HG03571 (cell line): ENCODE data around the gene SGPL1.
A peak's percentile ranks its signal among the peaks of the same experiment; 100 is the strongest.
"Not testable (repeated sequence)": the region's sequence is repeated elsewhere in the genome, so short reads cannot be mapped to it uniquely, and the experiment has no call there.

Source experiments
- ATAC-seq: cut with Tn5 transposase; IDR thresholded peaks from one replicate; pipeline ENCODE4 v1.9.1; 2021; ENCODE audit not compliant: unreplicated experiment

SGPL1 gene, protein sequence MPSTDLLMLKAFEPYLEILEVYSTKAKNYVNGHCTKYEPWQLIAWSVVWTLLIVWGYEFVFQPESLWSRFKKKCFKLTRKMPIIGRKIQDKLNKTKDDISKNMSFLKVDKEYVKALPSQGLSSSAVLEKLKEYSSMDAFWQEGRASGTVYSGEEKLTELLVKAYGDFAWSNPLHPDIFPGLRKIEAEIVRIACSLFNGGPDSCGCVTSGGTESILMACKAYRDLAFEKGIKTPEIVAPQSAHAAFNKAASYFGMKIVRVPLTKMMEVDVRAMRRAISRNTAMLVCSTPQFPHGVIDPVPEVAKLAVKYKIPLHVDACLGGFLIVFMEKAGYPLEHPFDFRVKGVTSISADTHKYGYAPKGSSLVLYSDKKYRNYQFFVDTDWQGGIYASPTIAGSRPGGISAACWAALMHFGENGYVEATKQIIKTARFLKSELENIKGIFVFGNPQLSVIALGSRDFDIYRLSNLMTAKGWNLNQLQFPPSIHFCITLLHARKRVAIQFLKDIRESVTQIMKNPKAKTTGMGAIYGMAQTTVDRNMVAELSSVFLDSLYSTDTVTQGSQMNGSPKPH

DNA sequence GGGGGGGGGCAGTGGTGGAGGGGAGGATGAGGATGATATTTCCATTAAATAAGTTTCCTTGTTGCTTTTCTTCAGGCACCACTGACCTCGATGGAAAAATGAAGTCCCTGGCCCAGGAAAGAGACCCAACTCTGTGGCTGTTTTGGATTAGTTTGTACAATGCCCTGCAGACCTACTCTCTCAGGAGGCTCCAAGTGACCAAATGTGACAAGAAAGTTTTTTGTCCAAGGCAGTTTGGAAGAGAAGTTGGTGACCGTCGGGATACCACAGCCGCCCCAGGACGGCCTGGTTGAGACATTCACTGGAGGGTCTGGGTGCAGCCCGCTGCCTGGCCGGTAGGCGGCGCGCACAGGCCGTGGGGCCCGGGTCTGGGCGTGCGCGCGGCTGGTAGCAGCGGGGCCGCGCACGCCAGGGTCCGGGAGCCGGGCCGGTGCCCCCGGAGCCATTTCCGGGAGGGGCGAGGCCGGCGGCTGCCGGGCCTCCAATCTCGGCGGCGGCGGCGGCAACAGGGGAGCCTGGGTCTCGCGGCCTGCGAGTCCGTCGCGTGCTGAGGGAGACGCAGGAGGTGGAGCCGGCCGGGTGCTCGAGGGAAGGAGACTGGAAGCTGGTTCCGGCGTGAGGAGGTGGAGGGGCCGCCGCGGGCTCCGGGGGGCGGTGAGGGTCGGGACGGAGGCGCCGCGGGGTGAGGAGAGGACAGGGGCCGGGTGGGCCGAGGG is at the start of gene SGPL1:
SGPL1 (plus strand) TSS at position 445 of the 716 bp plus-strand sequence. CDS start 906 bp downstream, outside the sequence.
- ATAC-seq = peak; percentile 90

DNA sequence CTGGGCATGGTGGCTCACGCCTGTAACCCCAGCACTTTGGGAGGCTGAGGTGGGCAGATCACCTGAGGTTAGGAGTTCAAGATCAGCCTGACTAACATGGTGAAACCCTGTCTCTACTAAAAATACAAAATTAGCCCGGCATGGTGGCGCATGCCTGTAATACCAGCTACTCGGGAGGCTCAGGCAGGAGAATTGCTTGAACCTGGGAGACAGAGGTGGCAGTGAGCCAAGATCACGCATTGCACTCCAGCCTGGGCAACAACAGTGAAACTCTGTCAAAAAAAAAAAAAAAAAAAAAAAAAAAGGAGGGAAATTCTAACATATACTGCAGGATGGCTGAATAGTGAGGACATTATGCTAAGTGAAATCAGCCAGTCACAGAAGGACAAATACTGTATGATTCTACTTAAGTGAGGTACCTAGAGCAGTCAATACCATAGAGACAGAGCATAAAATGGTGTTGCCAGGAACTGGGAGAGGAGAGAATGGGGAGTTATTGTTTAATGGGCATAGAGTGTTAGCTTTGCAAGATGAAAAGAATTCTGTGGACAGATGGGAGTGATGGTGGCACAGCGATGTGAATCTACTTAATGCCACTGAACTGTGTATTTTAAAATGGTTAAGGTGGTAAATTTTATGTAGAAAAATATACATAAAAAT is 47.6 kb upstream of the SGPL1 start:
- ATAC-seq = not testable (repeated sequence)

DNA sequence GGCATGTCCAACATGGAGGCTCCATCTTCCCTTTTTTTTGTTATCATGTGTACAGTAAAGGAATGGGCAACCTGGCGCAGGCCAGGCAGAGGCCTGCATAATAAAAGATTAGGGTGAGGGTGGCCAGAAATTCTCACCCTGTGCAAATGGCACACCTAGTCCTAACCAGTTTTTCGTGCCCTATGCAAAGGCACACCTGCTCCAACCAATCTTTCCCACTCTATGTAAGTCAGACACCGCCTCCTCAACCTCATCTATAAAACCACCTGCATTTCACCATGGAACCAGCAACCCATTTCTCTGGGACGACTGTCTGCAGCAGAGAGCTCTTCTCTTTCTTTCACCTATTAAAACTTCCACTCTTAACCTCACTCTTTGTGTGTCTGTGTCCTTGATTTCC is 46.6 kb upstream of the SGPL1 start:
- ATAC-seq = no peak

DNA sequence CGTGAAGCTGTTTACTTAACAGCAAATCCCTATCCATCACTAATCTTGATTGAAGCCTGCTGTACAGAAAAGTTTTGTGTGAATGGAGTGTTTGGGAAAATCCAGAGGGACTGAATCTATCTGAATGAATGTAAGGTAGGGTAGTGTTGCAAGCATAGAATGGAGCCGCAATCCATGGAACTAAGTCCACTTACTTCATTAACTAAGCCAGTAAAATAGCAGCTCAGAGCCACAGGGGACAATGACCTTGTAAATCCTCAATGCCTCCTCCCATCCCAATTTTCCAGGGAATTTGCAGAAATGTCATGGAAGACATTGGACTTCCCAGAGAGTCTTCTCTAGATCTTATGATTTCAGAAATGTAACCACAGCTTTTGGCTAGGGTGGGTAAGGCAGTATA is 45.7 kb upstream of the SGPL1 start:
- no peak for ATAC-seq

DNA sequence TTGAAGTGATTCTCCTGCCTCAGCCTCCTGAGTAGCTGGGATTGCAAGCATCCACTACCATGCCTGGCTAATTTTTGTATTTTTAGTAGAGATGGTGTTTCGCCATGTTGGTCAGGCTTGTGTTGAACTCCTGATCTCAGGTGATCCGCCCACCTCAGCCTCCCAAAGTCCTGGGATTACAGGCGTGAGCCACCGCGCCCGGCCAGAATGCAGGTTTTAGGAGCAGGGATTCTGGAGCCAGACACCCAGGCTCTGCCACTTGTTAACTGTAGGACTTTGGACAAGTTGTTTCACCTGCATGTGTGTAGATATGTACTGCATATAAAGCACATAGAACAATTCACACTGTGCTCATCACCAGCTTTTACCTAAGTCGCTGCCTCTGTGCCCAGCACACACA is 45.2 kb upstream of the SGPL1 start:
- not testable (repeated sequence) for ATAC-seq

DNA sequence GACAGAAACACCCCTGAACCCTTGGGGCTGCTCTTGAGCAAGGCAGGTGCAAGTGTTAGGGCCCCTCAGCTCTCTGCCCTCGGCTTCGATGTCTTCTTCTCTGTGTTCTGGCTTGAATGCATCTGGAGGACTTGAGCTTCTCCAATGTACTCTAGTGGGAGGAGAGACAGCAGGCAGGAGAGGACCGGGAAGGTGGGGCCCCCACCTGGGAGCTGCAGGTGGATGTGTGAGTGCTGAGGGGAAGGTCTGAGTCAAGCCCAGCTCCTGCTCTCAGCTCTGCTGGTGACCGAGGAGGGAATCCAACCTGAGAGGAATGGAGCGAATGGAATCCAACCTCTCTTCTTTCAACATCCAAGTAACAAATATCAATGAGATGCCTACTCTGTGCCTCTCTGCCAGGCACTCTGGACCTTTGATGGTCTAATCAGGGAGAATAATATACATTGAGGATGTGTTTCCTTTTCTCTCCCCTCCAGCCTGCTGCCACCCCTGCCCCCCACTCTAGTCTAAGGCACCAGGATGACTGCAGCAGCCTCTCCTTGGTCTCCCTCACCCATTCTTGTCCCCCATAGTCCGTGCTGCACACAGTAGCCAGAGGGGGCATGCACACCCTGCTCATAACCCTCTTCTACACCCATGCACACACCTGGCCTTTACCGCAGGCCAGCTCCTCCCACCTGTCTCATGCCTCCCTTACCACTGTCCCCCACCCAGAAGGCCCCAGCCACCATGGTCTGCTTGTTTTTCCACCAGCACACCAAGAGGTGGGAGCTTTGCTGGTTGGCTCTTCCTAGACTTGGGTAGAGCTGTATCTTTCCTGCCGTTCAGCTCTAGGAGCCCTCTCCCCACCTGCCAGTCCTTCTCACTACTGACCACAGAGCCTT is 44.2 kb upstream of the SGPL1 start:
- no peak for ATAC-seq

DNA sequence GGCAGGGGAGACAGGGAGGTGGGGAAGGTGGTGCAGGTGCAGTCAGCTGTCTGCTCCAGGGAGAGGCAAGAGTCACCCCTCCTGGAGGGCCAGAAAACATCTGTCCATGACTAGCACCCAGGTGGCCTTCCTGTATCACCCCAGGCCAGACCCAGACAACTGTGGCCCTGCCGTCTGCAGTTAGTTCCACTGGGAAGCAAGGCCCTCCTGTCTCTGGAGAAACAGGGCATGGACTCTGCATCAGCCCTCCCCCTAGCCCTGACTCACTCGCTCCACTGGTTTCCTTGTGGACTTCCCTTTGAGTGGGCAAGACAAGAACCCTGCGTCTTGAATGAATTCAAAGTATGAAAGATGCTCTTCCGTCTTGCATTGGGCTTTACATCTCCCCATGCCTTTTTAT is 43.1 kb upstream of the SGPL1 start:
- no peak for ATAC-seq

DNA sequence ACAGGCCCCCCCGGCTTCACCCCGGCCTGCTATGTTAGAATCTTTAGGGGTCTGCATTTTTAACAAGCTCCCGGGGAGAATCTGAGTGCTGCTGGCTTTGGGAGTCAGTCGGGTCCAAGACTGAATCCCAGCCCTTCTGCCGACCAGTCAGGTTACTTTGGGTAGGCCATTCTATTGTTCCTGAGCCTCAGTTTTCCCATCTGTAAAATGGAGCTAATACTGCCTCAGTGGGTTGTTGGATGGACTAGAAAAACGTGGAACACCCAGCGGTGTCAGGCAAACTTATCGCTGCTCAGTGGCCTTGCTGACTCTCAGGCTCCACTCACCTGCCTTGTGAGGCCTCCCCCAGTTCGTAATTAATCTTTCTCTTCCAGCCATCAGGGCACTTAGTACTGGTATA is 42.3 kb upstream of the SGPL1 start:
- ATAC-seq = no peak

DNA sequence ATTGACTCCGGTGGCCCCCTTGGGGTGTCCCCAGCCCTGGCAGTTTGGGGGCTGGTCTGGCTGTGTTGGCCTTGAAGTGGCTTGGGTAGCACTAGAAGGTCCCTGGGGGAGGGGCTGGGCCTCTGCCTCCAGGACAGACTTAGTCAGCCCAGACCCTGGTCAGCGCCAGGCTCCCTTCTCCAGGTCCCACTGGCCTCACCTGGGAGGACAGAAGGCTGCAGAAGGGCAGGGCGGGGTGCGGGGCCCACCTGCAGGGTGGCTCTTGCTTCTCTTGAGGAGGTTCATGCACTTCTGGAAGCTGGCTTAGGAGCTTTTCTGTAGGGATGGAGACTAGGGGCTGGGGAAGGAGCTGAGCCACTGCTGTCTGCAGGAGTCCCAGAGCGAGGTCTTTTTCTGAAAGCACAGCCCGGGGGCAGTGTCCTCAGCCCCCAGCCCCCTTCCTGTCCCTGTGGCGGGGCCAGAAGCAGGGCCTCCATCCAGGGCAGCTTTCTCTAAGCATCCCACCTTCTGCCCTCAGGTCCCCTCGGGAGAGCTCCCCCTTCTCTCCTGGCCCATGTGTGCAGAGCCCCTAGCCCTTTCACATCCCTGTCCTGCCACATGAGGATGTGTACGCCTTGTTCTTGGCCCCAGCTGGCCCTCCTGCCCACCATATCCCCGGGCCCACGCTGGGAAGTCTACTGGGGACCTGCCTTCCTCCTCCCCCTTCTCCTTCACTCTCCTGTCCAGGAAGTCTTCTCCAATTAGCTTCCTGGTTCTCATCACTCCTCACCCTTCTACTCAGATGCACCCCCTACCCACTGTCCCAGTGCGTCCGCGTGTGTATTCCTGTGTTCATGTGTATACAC is 41.6 kb upstream of the SGPL1 start:
- ATAC-seq = no peak

DNA sequence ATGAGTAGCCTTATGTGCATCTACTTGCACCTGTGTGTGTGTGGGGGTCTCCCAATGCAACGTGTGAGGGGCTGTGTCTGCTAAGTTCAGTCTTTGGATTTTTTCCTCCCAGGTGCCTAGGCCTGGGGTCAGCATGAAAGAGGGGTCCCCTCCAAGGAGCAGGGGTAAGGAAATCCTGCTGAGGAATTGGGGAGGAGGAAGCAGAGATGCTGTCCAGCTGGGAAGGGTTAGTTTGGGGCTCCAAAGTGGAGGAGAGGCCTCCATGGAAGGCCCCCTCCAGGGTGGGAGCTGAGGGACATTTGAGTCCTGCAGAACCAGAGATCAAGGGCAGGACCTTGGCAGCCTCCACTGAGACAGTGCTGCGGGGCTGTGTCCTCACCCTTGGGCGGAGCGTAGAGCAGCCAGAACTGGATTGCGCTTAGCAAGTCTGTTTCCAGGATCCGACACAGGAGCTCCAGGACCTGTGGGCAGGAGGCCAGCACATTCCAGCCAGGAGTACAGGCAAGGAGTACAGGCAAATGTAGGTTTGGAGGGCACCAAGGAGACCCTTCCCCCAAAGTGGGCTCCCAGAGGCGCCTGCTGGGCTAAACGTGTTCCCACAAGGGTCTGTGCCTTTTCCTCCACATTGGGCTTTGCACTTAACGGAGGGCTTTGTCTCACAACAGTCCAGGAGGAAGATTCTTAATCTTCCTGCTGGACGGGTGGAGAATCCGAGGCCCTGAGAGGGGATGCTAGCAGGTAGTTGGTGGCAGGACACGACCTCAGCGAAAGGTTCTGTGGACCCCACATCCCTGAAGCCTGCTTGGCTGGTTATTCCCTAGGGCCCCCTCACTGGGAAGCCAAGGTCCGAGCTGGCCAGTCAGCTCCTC is 40.7 kb upstream of the SGPL1 start:
- no peak for ATAC-seq

DNA sequence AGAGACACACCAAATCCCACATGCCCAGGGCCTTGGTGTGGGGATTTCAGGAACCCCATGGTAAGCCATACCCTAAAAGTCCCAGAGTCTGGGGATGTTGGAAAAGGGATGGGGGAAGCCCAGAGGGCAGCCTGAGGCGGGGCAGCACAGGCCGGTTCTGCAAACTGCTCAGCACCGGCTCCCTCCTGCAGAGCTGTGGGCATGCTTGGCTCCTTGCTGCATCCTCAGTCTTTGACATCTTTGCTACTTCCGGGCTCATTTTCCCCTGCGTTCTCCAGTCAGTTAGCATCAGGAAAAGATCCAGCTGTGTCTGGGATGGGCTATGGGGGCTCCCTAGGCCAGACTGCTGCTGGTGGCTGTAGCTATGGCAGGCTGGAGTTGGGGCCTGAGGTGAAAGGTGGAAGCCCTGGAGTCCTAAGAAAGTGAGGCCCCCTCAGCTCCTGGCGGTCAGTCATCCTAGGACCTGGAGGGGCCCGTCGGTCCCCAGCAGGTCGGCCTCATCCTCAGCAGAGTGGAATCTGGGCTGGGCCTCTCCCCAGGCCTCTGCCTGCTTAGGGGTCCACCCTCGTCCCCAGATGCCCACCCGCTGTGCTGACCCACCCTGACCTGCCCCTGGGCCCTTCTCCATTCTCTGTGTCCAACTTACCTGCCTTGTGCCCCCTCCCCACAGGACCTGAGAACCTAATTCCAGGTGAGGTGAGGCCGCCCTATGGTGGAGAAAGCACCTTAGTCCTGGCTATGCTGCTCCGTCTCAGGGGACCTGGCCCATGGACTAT is 39.9 kb upstream of the SGPL1 start:
- ATAC-seq = no peak

DNA sequence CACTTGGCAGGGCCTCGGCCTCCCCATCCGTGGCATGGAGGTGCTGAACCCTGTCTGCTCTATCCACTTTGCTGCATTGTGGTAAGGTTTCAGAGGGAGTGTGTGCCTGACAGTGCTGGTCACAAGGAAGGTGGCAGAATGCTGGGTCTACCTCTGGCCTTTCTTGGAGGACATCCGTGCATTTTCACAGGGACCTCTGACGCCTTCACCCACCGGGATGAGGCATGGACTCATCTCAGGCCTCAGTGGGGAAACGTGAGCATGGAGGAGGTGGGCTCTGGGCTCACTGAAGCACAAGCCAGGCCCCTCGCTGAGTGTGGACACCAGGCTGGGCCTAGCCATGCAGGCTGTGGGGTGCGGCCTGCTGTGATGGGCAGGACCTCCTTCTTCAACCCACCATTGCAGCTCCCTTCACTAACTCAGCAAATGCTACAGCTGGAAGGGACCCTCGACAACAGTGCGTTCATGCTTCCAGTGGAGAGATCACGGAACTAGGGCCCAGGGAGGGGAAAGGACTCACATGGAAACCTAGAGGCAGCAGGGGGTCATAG is 39.2 kb upstream of the SGPL1 start:
- ATAC-seq = no peak

DNA sequence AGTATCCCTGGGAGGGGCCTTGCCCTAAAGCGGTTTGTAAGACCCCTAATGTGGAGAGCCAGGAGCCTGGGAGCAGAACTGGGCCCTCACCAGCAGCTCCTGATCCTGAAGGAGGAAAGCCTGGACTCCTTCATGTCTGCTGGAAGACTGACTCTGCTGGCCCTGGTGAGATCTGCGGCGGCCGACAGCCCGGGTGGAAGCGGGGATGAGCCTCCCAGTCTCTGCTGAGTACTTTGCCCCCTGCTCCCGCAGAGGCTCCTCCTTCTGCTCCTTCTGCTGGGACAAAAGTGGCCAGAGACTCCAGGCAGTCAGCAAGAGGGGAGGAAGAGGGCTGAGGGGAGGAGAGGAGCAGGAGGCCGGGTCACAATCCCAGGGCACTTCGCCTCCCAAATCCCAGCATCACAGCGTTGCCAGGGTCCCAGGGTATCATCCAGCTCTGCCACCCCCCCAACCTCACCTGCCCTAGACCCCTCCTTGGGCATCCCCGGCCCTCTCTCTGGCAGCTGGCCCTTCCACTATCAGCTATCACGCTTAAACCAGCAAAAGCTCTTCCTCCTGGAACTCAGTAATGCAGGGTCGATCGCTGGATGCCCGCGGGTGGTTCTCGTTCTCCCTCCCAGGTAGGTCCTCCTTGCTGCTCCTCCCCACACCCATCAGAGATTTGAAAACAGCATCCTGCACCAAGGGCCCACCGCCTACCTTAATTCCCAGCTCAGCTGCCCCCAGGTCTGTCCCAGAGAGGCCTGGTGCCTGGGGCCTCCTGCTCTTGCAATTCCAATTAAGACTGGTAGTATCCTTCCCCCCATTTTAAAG is 38.5 kb upstream of the SGPL1 start:
- ATAC-seq = no peak

DNA sequence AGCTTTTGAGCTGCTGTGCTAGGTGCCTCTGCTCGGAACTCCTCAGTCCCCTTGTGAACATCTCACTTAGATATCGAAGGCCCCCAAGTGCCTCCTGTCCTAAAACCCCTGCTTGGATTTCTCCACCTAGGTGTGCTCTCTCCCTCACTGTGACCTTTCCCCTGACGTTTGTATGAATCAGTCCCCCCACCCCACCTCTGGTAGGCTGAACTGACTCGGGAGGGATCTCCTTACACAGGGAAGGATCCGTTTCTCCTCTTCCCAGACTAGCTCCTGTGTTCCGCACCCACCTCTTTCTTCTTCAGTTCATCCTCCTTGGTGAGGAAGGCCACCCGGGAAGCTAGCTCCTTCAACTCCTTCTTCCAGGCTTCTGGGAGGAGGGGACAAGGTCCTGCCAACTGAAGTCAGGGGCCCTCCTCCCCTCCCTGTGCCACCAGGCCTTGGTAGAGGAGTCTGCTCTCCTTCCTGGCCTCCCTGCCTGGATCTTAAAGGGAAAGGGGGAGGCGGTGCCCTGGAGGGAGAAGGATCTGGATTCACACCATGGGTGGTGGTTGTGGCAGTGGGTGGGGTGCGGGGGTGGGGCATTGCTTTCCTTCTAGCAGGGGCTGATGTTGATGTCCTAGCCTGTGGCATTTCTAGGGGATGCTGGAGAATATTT is 37.4 kb upstream of the SGPL1 start:
- ATAC-seq = no peak

DNA sequence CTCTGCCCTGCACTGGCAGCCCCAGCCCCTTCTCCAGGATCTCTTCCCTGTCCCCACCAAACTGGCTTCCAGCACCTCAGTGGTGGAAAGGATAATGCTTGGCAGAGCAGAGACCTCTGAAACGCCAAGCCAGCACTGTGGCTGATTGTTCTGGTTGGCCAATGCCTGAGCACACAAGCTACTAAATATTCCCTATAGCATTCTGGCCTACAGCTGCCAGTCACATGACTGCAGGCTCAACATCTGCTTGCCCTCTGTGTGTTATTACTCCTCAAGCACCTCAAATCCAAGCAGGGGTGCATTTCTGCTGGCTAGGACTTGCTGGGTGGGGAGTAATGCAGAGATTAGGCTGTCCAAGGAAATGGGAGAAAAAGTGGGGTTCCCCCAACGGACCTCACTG is 36.7 kb upstream of the SGPL1 start:
- ATAC-seq = no peak
